ENCODE results near the gene ASL.
"Not testable (repeated sequence)": the region's sequence is repeated elsewhere in the genome, so short reads cannot be mapped to it uniquely, and the experiment has no call there.

GRCh38 chr7:66044498-66044854 lies 31.1 kb upstream of the ASL start:
- TF ChIP-seq POLR2AphosphoS5 (IDR thresholded peaks at IDR 0.05; ENCODE audit: low read depth, low read length); ELF1 (IDR thresholded peaks at IDR 0.05; ENCODE audit: borderline replicate concordance, low read depth); CTCF (IDR thresholded peaks at IDR 0.05 in 2 of 3, conservative IDR thresholded peaks at IDR 0.05 in 1 of 3; ENCODE audit: borderline replicate concordance in 1 of 3, insufficient read depth in 1 of 3, low read depth in 2 of 3, low read length in 2 of 3); POLR2A (IDR thresholded peaks at IDR 0.05; ENCODE audit: borderline replicate concordance, extremely low read depth, insufficient read depth, insufficient read length): not testable (repeated sequence)
